Measurements from ENCODE around the gene PRICKLE2. TPM values are rescaled to one million over a fixed set of nuclear protein-coding genes. Genes with fewer than 3 reads are reported as not detected.

PRICKLE2 gene
- total and polyA plus RNA-seq, 2 donors (not counting 1 experiment from before 2014, with no cell fraction given), result 14.1 to 29.4 TPM

DNA sequence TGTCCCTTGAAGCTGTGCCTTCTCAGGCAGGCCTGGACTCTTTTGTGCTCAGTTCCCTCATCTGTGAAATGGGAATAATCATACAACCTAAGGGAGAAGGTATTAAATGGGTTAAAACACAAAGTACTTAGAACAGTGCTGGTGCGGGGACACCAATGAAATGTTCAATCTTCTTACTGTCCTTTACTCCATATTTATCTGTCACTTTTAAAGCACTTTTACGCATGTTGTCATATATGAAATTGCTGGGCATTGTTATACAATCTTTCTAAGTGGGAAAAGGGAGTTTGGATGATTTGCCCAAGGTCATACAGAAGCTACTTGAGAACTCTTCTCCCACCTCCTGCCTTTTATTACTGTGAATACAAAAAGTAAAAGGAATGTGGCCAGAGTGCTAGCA, 114.2 kb downstream of the PRICKLE2 start:
- DNase-seq (ENCODE audit: low read depth in 2 of 2), result no peak
- Histone ChIP-seq H3K36me3 (ENCODE audit: control insufficient read depth, insufficient read depth, low read length) (peaks cover 2% of the 10 kb centered on the region), H3K27me3 (ENCODE audit: control insufficient read depth, insufficient read depth, low read length) (no peaks in the 10 kb centered on the region), H3K79me2 (ENCODE audit: control insufficient read depth, insufficient read depth, low read length) (no peaks in the 10 kb centered on the region), H3K27ac (ENCODE audit: insufficient read depth, low read length) (no peak overlapping the region), H4K20me1 (ENCODE audit: control insufficient read depth, extremely low read depth, insufficient read depth, low read length) (no peaks in the 10 kb centered on the region), H3K9ac (ENCODE audit: insufficient read depth, low read length) (no peak overlapping the region), H2AFZ (ENCODE audit: low read length) (no peak overlapping the region), H3K4me3 (replicated peaks in 1 of 4; ENCODE audit: control extremely low read depth in 1 of 4, insufficient read depth in 1 of 4, low read depth in 3 of 4, low read length in 4 of 4) (no peak overlapping the region), H3K4me1 (ENCODE audit: control insufficient read depth, extremely low read depth, insufficient read depth, low read length) (no peaks in the 10 kb centered on the region), H3K4me2 (ENCODE audit: extremely low read depth, insufficient read depth, low read length) (no peak overlapping the region), H3K9me3 (ENCODE audit: control insufficient read depth, insufficient read depth, low read depth, low read length) (no peaks in the 10 kb centered on the region)
- no peak for TF ChIP-seq EZH2 (IDR thresholded peaks at IDR 0.05; ENCODE audit: low read length, missing control alignments)
- no peak for TF ChIP-seq CTCF (conservative IDR thresholded peaks at IDR 0.05 in 1 of 2, IDR thresholded peaks at IDR 0.05 in 1 of 2; ENCODE audit: low read depth in 1 of 2, low read length in 2 of 2)

DNA sequence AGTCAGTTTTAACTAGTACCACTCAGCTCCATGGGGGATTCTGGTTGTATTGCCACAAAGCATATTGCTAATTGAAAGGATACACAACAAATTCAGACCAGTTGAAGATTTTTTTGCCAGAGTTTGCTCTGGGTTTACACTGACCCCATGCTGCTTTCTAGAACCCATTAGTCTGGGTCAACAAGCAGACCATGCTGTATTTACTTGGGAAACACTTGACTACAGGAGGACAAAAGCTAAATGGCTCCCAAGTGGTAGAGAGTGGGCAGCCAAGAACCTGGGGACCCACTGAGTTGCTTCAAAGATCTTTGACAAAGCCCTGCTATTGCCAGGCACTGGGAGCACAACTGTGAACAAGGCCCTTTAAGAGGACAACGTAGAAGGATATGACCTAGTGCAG, 115.2 kb downstream of the PRICKLE2 start:
- Histone ChIP-seq H3K27ac (ENCODE audit: insufficient read depth, low read length) (no peak overlapping the region), H3K9me3 (ENCODE audit: control insufficient read depth, insufficient read depth, low read depth, low read length) (no peaks in the 10 kb centered on the region), H3K4me1 (ENCODE audit: control insufficient read depth, extremely low read depth, insufficient read depth, low read length) (no peaks in the 10 kb centered on the region), H2AFZ (ENCODE audit: low read length) (no peak overlapping the region), H4K20me1 (ENCODE audit: control insufficient read depth, extremely low read depth, insufficient read depth, low read length) (no peaks in the 10 kb centered on the region), H3K4me3 (replicated peaks in 1 of 4; ENCODE audit: control extremely low read depth in 1 of 4, insufficient read depth in 1 of 4, low read depth in 3 of 4, low read length in 4 of 4) (no peak overlapping the region), H3K4me2 (ENCODE audit: extremely low read depth, insufficient read depth, low read length) (no peak overlapping the region), H3K9ac (ENCODE audit: insufficient read depth, low read length) (no peak overlapping the region), H3K36me3 (ENCODE audit: control insufficient read depth, insufficient read depth, low read length) (peaks cover 2% of the 10 kb centered on the region), H3K79me2 (ENCODE audit: control insufficient read depth, insufficient read depth, low read length) (no peaks in the 10 kb centered on the region), H3K27me3 (ENCODE audit: control insufficient read depth, insufficient read depth, low read length) (no peaks in the 10 kb centered on the region)
- DNase-seq (ENCODE audit: low read depth in 2 of 2), result no peak
- TF ChIP-seq CTCF (conservative IDR thresholded peaks at IDR 0.05 in 1 of 2, IDR thresholded peaks at IDR 0.05 in 1 of 2; ENCODE audit: low read depth in 1 of 2, low read length in 2 of 2), result no peak
- no peak for TF ChIP-seq EZH2 (IDR thresholded peaks at IDR 0.05; ENCODE audit: low read length, missing control alignments)

GRCh38 chr3:64109438-64109837, 115.8 kb downstream of the PRICKLE2 start:
- Histone ChIP-seq H3K4me1 (ENCODE audit: control insufficient read depth, extremely low read depth, insufficient read depth, low read length) (no peaks in the 10 kb centered on the region), H3K36me3 (ENCODE audit: control insufficient read depth, insufficient read depth, low read length) (peaks cover 2% of the 10 kb centered on the region), H3K79me2 (ENCODE audit: control insufficient read depth, insufficient read depth, low read length) (no peaks in the 10 kb centered on the region), H2AFZ (ENCODE audit: low read length) (no peak overlapping the region), H3K9me3 (ENCODE audit: control insufficient read depth, insufficient read depth, low read depth, low read length) (no peaks in the 10 kb centered on the region), H3K4me3 (replicated peaks in 1 of 4; ENCODE audit: control extremely low read depth in 1 of 4, insufficient read depth in 1 of 4, low read depth in 3 of 4, low read length in 4 of 4) (no peak overlapping the region), H3K27me3 (ENCODE audit: control insufficient read depth, insufficient read depth, low read length) (no peaks in the 10 kb centered on the region), H3K4me2 (ENCODE audit: extremely low read depth, insufficient read depth, low read length) (no peak overlapping the region), H3K9ac (ENCODE audit: insufficient read depth, low read length) (no peak overlapping the region), H4K20me1 (ENCODE audit: control insufficient read depth, extremely low read depth, insufficient read depth, low read length) (no peaks in the 10 kb centered on the region), H3K27ac (ENCODE audit: insufficient read depth, low read length) (no peak overlapping the region)
- no peak for DNase-seq (ENCODE audit: low read depth in 2 of 2)
- TF ChIP-seq EZH2 (IDR thresholded peaks at IDR 0.05; ENCODE audit: low read length, missing control alignments) (no peak), CTCF (conservative IDR thresholded peaks at IDR 0.05 in 1 of 2, IDR thresholded peaks at IDR 0.05 in 1 of 2; ENCODE audit: low read depth in 1 of 2, low read length in 2 of 2) (no peak)
